K562 (cell line): ENCODE data around the gene C11orf98. TPM values are rescaled to one million over a fixed set of nuclear protein-coding genes. Genes with fewer than 3 reads are reported as not detected.

Source experiments
- ATAC-seq: fragments of 200-7000 bp; cut with Tn5 transposase; 3 replicates; pipeline ENCODE4 v1.9.1; 2020; ENCODE audit warnings: moderate library complexity
- BruUV-seq: library from RNA; stranded (reverse); fragments of 400-500 nt; replicated peaks from 2 replicates; lab custom pipeline; 2021; lab: Mats Ljungman, UMichigan
- CTCF ChIA-PET: fragments of 300-600 bp; formaldehyde crosslinking; extraction: SDS; loops from one replicate; lab custom pipeline; 2021; ENCODE audit warnings: low intra/inter-chr PET ratio; lab: Yijun Ruan, JAX
- POLR2A ChIA-PET: fragments of 300-600, 350-650 bp; sonication (Branson Sonifier 250); formaldehyde crosslinking; extraction: SDS; loops from one replicate; lab custom pipeline; 2021; ENCODE audit warnings: antibody characterized with exemption, inconsistent platforms; lab: Yijun Ruan, JAX
- DNase-seq, 4 experiments: peaks; one replicate each; pipeline versions ENCODE4 v3.0.0 to v3.0.0-alpha.2; 2011 to 2018; ENCODE audit warnings: low spot score in 3 of 4, mixed read lengths in 3 of 4; ENCODE audit errors: extremely low read depth in 1 of 4
- FAIRE-seq: peaks from 2 replicates; lab custom pipeline; 2011; peaks lifted over from hg19 to GRCh38; lab: Jason Lieb, UNC
- H2AFZ ChIP-seq: 2 replicates; pipeline ENCODE4 v1.6.0; 2011; ENCODE audit warnings: low read depth, low read length, control low read depth, inconsistent platforms
- H3K27ac ChIP-seq: fragments of 200-600 bp; 3 replicates; pipeline ENCODE4 v1.8.0; 2011; ENCODE audit warnings: low read depth, mild to moderate bottlenecking, control low read depth, inconsistent platforms, low read length, moderate library complexity, mixed read lengths; ENCODE audit errors: extremely low read depth
- H3K27me3 ChIP-seq, 2 experiments: fragments of 300-600 bp in 1 of 2; 2 replicates in 1 of 2; 3 replicates in 1 of 2; pipeline versions ENCODE4 v1.6.0 to v1.8.0; 2011; ENCODE audit warnings: inconsistent platforms in 2 of 2, low read length in 2 of 2, mild to moderate bottlenecking in 1 of 2, mixed read lengths in 1 of 2, moderate library complexity in 1 of 2; ENCODE audit not compliant: control insufficient read depth in 2 of 2, insufficient read depth in 2 of 2
- H3K36me3 ChIP-seq: fragments of 300-600 bp; 3 replicates; pipeline ENCODE4 v1.8.0; 2011; ENCODE audit warnings: mild to moderate bottlenecking, low read length, inconsistent platforms; ENCODE audit not compliant: control insufficient read depth, insufficient read depth
- H3K4me1 ChIP-seq, 2 experiments: fragments of 200-600 bp in 1 of 2; replicated peaks in 1 of 2; 2 replicates in 1 of 2; 3 replicates in 1 of 2; pipeline versions ENCODE4 v1.5.1 to v1.8.0; 2011; ENCODE audit warnings: inconsistent platforms in 2 of 2, low read length in 2 of 2, mild to moderate bottlenecking in 1 of 2, mixed read lengths in 1 of 2, moderate library complexity in 1 of 2; ENCODE audit not compliant: control insufficient read depth in 2 of 2, insufficient read depth in 2 of 2
- H3K4me2 ChIP-seq: 2 replicates; pipeline ENCODE4 v1.6.1; 2011; ENCODE audit warnings: low read length, control low read depth, inconsistent platforms, mixed read lengths; ENCODE audit not compliant: insufficient read depth
- H3K4me3 ChIP-seq: fragments of 200-600 bp; sonication (generic), shearing (Covaris generic); 2 replicates; pipeline ENCODE4 v1.5.1; 2016; ENCODE audit warnings: control low read depth, inconsistent platforms
- H3K79me2 ChIP-seq: fragments of 200-600 bp; 3 replicates; pipeline ENCODE4 v1.8.0; 2011; ENCODE audit warnings: low read length, inconsistent platforms; ENCODE audit not compliant: control insufficient read depth, insufficient read depth
- H3K9ac ChIP-seq, 2 experiments: 2 replicates each; pipeline versions ENCODE4 v1.6.0 to v1.6.1; 2011; ENCODE audit warnings: low read depth in 2 of 2, low read length in 2 of 2, control low read depth in 1 of 2, inconsistent platforms in 1 of 2, mild to moderate bottlenecking in 1 of 2, mixed read lengths in 1 of 2; ENCODE audit not compliant: insufficient read depth in 1 of 2
- H3K9me1 ChIP-seq: one replicate; pipeline ENCODE4 v1.6.0; 2011; ENCODE audit warnings: inconsistent platforms, mild to moderate bottlenecking, low read length, moderate library complexity; ENCODE audit not compliant: control insufficient read depth, insufficient read depth
- H3K9me3 ChIP-seq: replicated peaks from 2 replicates; pipeline ENCODE4 v1.5.1; 2011; ENCODE audit warnings: low read depth, low read length, inconsistent platforms; ENCODE audit not compliant: control insufficient read depth, insufficient read depth
- H4K20me1 ChIP-seq: replicated peaks from 2 replicates; pipeline ENCODE4 v1.6.1; 2011; ENCODE audit warnings: low read length, inconsistent platforms, mixed read lengths; ENCODE audit not compliant: control insufficient read depth, insufficient read depth
- RAD51 ChIP-seq: fragments of 450-650 bp; IDR thresholded peaks from 2 replicates; pipeline ENCODE4 v1.7.1; 2016; ENCODE audit warnings: low read depth, mild to moderate bottlenecking, borderline replicate concordance
- ZNF121 ChIP-seq: sonication (generic); formaldehyde crosslinking; conservative IDR thresholded peaks from 2 replicates; pipeline ENCODE4 v1.8.0; 2022; ENCODE audit warnings: missing genetic modification reagents
- WGBS: fragments of 100-300 bp; shearing (Covaris generic); methylation state at CpG from one replicate; pipeline ENCODE4 v1.1.6; 2016; ENCODE audit warnings: low coverage, mixed read lengths; ENCODE audit not compliant: insufficient coverage; ENCODE audit errors: missing lambda C conversion rate; 5-methylcytosine and 5-hydroxymethylcytosine counted together
- in situ Hi-C: fragments of 300-500 bp; cut with MboI; formaldehyde crosslinking; loops from 4 replicates; pipeline ENCODE4 v1.15.0; 2018; ENCODE audit warnings: inconsistent platforms, mixed read lengths
- intact Hi-C: fragments of 100-400 bp; cut with micrococcal nuclease; formaldehyde crosslinking; loops from 2 replicates; pipeline ENCODE4 v1.14.2; 2022
- polyA plus RNA-seq, 8 experiments: library from polyadenylated mRNA; depleted of rRNA in 4 of 8; stranded (reverse) in 5 of 8; unstranded in 3 of 8; fragments of >200 nt; fragmentation: Nextera tagmentation in 2 of 8; fragmentation: Illumina TruSeq in 1 of 8; extraction: Ambion mirVana in 2 of 8; extraction: Trizol in 1 of 8; gene quantifications; 2 replicates each; pipeline versions ENCODE4 v1.2.1 to v1.2.3, GENCODE V29; 2011 to 2014; ENCODE audit warnings: inconsistent platforms in 1 of 8, missing spikeins in 1 of 8
- total RNA-seq, 7 experiments: library from RNA; depleted of rRNA in 6 of 7; stranded (reverse); fragments of >200 nt in 6 of 7; fragmentation: Illumina TruSeq in 2 of 7; extraction: Trizol in 2 of 7; gene quantifications; 2 replicates each; pipeline versions ENCODE4 v1.2.1 to v1.2.3, GENCODE V29; 2011 to 2021; ENCODE audit warnings: low replicate concordance in 1 of 7
- TF ChIP-seq, protein P1 (sequence below): fragments of 450-650 bp; IDR thresholded peaks from 2 replicates; pipeline ENCODE4 v1.6.1; 2016
- TF ChIP-seq, protein P2 (sequence below): fragments of 200-400 bp; formaldehyde crosslinking; IDR thresholded peaks from 2 replicates; pipeline ENCODE4 v1.6.1; 2017; ENCODE audit warnings: mild to moderate bottlenecking, low read depth, low read length, moderate library complexity

The C11orf98 gene
- total and polyA plus RNA-seq, 9 of the 15 experiments (the other 6 are each of a cell fraction or from before 2014, with no cell fraction given) = 103 to 352 (median 218) TPM

DNA sequence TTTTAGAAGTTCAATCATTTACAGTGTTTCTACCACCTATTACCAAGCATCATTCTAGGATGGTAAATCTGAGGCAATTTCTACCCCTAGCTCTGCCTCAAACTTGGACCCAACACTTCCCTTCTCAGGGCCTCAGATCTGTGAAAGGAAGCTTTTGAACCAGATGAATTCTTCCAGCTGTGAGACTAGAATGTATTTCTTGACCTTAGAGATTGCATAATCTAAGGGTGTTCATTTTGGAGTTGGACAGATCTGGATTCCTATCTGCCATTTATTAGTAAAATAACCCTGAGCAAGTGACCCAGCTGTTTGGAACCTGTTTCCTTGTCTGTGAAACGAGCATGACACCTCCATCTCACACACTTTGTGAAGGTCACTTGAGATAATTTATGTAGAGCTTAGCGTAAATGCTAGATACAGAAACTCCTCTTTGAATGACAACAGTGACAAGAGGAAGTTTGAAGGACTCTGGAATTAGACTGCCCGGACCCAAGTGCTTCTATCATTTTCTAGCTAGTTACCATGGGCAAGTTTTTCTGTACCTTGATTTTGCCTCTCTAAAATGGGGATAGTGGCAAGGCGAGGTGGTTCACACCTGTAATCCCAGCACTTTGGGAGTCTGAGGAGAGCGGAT is 8.1 kb downstream of the C11orf98 start (continued):
- TF ChIP-seq, protein P1, sequence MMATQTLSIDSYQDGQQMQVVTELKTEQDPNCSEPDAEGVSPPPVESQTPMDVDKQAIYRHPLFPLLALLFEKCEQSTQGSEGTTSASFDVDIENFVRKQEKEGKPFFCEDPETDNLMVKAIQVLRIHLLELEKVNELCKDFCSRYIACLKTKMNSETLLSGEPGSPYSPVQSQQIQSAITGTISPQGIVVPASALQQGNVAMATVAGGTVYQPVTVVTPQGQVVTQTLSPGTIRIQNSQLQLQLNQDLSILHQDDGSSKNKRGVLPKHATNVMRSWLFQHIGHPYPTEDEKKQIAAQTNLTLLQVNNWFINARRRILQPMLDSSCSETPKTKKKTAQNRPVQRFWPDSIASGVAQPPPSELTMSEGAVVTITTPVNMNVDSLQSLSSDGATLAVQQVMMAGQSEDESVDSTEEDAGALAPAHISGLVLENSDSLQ = peak; percentile 64
- TF ChIP-seq, all 486 proteins: peak for 10

- no peaks in the 10 kb centered on the region for H3K27me3 ChIP-seq
- ATAC-seq (no peak), DNase-seq (no peak), FAIRE-seq (no peak)
- no peaks in the 10 kb centered on the region for H3K9me1 ChIP-seq
- BruUV-seq = no TSS peak
- no peaks in the 10 kb centered on the region for H3K9me3 ChIP-seq
- H3K9ac ChIP-seq = peak overlapping the region in 1 of 2 experiments; percentile 70; a peak in 1 of 4 replicates
- H3K4me1 ChIP-seq = peaks cover 10 to 28% of the 10 kb centered on the region in 2 experiments; a peak in 4 of 5 replicates
- intact Hi-C loops = no loop called here
- no peak overlapping the region for H3K27ac ChIP-seq
- ChIA-PET POLR2A (interaction anchor here (1.5 to 5.3 kb wide), 4 partner anchors 13 to 73 kb away, joined by 4 to 161 read pairs (median 6); partner anchors contain the start of genes C11orf98, CSKMT, HNRNPUL2 and LBHD1), CTCF (no interaction called here)
- TF ChIP-seq, protein P2, sequence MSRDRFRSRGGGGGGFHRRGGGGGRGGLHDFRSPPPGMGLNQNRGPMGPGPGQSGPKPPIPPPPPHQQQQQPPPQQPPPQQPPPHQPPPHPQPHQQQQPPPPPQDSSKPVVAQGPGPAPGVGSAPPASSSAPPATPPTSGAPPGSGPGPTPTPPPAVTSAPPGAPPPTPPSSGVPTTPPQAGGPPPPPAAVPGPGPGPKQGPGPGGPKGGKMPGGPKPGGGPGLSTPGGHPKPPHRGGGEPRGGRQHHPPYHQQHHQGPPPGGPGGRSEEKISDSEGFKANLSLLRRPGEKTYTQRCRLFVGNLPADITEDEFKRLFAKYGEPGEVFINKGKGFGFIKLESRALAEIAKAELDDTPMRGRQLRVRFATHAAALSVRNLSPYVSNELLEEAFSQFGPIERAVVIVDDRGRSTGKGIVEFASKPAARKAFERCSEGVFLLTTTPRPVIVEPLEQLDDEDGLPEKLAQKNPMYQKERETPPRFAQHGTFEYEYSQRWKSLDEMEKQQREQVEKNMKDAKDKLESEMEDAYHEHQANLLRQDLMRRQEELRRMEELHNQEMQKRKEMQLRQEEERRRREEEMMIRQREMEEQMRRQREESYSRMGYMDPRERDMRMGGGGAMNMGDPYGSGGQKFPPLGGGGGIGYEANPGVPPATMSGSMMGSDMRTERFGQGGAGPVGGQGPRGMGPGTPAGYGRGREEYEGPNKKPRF = no peak
- TF ChIP-seq RAD51 (no peak), ZNF121 (CRISPR knock-in tag) (peak; percentile 63)
- no peak overlapping the region for H3K4me3 ChIP-seq
- 73% methylated on average over 11 of the region's 11 CpGs for WGBS
- peak overlapping the region; percentile 54 for H2AFZ ChIP-seq
- in situ Hi-C loops = no loop called here
- 0 out of 2 replicates have a peak overlapping the region, but pooled peaks have one; percentile 13 for H3K4me2 ChIP-seq
- peaks cover 27% of the 10 kb centered on the region for H3K79me2 ChIP-seq
- peaks cover 15% of the 10 kb centered on the region; the same call in 2 of the 3 replicates for H3K36me3 ChIP-seq
- no peaks in the 10 kb centered on the region for H4K20me1 ChIP-seq
These were observed 10.7 kb downstream of the C11orf98 start for GRCh38 chr11:62654297-62654696.
